Inflammatory macrophage treated with lipopolysaccharide for 1 hour (primary cell): Measurements from ENCODE around the gene DTWD1.
A peak's percentile ranks its signal among the peaks of the same experiment; 100 is the strongest.
"Not testable (repeated sequence)": the region's sequence is repeated elsewhere in the genome, so short reads cannot be mapped to it uniquely, and the experiment has no call there.

ENCODE experiments used
- DNase-seq, 2 donors: peaks; one replicate each; pipeline ENCODE4 v3.0.0-alpha.2; 2020 to 2022

DTWD1 gene, protein sequence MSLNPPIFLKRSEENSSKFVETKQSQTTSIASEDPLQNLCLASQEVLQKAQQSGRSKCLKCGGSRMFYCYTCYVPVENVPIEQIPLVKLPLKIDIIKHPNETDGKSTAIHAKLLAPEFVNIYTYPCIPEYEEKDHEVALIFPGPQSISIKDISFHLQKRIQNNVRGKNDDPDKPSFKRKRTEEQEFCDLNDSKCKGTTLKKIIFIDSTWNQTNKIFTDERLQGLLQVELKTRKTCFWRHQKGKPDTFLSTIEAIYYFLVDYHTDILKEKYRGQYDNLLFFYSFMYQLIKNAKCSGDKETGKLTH

DNA sequence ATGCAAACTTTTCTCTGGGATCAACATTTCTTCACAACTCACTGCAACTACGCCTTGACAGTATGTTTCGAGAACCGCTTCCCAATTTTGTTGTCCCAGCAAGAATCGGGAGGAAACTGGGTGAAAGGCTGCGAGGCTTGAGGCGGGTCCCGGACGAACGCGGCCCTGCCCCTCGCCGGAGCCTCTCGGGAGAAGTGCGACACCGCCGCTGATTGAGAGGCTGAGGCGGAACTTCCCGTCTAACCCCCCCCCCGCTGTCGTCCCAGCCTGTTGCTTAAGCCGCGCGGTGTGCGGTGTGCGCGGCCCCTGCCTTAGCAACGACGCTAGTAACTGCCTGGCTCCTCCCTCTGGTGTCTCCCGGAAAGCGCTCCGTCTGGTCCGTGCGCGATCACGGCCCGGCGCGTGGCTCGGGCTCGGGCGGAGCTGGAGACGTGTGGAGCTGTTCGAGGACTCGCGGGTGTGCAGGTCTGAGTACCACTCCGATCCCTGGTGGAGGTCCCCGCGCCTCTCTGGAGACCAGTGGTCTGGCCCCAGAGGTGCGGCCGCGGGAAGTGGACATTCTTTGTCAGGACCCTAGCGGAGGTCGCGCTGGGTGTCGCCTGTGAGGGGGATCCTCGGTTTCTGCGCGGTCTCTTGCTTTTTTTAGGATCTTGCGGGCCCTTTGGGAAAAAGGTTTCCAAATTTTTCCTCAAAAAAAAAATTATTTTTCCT, at the start of gene DTWD1, which contains the start of gene FAM227B:
TSS of gene DTWD1 (plus strand) at position 391 of the 711 bp plus-strand sequence. CDS start 4,120 bp downstream, outside the sequence.
TSS of gene FAM227B (minus strand) at position 161 of the 711 bp plus-strand sequence. CDS start 5,647 bp downstream, outside the sequence.
- peak; percentile 96 to 97 for DNase-seq

DNA sequence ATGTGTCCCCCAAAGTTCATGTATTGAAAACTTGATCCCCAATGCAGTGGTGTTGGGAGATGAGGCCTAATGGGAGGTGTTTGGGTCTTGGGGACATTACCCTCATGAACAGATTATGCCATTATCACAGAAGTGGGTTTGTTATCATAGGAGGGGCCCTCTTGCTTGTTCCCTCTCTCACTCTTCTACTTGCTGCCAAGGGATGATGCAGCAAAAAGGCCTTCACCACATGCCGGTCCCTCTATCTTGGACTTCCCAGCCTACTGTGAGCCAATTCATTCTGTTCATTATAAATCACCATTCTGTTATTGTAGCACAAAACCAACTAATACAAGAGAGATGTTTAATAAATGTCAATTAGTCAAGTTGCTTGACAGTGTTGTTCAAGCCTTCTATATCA, 47.4 kb upstream of the DTWD1 start:
- no peak for DNase-seq

DNA sequence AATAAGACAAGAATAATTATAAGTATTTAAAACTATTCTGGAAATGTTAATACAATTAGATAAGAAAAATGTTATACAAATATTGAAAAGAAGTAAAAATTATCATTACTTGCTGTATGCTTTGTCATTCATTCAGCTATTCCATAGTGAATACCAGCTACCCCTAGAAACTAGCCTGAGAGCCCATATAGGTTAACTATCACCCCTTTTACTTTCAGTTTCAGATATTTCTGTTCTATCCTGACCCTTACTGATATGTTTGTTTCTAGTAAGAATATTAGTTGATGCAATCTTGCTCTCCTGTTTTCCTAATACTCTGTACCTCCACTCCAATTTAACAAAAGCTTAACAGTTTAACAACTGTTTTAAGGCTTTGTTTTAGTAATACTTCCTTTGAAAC, 31.8 kb upstream of the DTWD1 start:
- no peak for DNase-seq

DNA sequence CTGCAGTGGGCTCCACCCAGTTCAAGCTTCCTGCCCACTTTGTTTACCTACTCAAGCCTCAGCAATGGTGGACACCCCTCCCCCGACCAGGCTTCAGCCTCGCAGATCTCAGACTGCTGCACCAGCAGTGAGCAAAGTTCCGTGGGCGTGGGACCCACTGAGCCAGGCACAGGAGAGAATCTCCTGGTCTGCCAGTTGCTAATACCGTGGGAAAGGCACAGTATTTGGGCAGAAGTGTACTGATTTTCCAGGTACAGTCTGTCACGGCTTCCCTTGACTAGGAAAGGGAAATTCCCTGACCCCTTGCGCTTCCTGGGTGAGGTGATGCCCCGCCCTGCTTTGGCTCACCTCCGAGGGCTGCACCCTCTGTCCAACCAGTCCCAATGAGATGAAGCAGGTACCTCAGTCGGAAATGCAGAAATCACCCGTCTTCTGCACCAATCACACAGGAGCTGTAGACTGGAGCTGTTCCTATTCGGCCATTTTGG, 28.0 kb upstream of the DTWD1 start:
- DNase-seq = not testable (repeated sequence)

DNA sequence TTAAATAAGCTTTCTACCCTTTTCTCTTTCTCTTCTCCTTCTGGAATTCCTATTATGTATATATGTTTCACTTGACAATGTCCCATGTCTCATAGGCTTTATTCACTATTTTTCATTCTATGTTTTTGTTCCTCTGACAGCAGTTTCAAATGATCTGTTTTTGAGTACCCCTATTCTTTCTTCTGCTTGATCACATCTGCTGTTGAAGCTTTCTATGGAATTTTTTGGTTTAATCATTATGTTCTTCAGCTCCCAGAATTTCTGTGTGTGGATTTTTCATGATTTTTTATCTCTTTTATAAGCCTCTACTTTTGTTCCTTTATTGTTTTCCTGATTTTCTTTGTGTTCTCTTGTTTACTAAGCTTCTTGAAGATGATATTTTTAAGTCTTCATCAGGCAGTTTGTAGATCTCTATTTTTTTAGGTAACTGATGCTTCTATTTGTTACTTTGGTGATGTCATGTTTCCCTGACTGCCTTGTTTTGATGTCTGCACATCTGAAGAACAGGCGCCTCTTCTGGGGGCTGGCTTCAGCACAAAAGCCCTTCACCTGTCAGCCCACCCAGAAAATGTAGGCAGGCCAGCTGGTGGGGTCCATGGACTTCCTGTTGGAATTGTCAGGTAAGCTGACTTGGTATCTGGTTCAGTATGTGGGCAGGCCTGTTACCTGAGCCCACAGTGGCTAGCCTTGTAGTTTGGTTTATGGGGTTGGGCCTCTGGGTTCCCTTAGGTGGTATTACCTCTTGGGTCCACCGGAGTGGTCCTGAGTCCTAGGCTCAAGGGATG, 16.0 kb upstream of the DTWD1 start:
- no peak for DNase-seq

DNA sequence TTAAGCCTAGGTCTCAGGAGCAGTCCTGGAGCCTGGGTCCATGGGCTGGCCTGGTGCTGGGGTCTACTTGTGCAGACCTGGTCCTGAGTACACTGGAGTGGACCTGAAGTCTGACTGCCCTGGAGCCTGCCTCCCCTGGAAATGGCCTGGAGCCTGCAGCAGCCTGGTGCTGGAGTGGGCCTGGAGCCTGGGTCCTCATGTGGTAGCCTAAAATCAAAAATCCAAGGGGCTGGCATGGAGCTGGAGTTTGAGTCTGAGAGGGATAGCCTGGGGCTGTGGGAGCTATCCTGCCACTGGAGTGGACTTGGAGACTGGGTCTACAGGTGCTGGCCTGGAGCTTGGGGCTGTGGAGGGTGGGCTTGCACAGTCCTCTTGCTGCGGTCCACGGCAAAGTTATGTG, 15.3 kb upstream of the DTWD1 start:
- DNase-seq = no peak

DNA sequence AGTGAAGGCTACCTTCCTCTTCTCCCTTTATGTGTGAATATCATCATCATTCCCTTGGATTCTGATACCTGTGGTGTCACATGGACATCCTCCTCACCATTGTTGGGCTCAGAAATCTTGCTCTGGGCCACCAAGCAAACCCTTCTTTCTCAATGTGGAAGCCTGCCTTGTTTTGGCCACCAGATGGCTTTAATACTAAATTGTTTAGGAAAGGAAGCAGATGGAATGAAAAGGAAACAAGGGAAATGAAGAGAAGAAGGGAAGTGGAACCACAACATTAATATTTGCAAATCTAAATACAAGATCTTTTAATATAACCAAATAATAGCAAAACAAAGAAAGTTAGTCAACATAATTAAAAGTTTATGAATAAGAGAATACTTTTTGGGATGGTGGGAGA, 14.3 kb upstream of the DTWD1 start:
- no peak for DNase-seq

DNA sequence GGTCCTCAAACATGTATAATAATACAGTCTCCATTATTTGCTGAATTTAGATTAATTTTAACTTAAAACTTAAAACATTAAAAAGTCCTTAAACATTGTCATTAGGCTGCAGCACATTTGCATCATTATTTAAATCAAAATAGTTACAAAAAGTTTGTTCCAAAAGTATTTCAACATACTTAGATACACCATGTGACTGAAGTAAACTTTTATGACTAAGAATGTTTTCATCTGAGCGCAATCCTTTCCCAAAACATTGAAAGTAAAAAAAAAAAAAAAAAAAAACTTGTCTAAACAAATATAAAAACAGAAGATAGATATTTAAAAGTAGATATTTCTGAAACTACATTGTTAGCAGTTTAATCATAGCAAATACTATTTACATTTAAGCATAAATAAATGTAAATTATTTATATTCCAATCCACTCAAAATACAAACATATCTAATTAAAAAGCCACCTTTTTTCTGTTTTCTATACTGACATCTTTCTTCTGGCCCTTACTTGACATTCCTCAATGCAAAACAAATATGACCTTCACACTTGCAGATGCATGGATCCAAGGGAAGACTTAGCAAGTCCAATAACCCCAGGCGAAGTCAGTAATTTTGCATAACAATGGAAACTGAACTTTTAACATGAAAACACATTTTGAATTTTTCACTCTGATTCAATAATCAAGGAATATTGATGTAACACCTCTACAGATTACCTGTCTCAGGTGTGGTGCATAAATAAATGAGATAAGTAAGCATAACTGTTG, 10.5 kb upstream of the DTWD1 start:
- DNase-seq = no peak

DNA sequence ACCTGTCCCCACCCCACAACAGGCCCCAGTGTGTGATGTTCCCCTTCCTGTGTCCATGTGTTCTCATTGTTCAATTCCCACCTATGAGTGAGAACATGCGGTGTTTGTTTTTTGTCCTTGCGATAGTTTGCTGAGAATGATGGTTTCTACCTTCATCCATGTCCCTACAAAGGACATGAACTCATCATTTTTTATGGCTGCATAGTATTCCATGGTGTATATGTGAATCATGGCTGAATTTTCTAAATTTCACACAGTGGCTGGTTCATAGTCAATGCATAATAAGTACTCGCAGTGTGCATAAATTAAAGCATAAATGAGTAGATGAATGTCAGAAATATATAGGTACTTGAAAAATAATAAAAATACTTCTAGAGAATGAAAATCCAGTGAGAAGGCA, 8.6 kb upstream of the DTWD1 start:
- not testable (repeated sequence) for DNase-seq

DNA sequence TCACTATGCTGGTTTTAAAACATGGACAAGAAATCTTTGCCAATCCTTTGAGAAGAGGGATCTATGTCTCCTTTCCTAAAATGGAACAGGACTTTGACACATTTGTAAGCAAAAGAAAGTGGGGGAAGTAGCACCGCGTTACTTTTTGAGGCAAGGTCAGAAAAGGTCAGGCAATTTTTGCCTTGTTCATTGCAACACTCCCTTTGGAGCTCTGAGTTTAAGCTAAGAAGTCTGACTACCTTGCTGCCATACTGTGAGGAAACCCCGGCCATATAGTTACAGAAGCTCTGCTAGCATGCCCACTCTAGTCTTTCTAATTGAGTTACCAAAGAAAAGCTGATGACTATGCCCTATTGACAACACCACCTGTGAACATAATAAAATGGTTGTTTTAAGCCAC, 1.6 kb upstream of the DTWD1 start:
- DNase-seq = peak; percentile 4 to 13

DNA sequence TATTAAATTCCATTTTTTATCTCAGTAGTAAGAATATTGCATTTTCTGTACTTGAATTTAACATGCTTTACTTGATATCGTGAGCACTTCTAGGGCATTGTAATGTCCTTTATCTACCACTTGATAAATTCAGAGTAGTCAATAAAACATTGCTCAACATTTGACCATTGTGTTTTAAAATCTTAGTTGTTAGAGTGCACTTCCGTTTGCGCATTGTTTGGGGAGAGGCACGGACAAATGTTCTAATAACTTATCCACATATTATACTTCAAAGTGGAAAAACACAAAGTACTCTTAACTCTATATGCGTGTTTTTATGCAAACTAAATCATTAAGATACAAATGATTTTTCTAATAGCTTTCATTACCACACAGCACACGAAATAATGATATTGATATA, 649 bp upstream of the DTWD1 start:
- peak; percentile 37 to 51 for DNase-seq

DNA sequence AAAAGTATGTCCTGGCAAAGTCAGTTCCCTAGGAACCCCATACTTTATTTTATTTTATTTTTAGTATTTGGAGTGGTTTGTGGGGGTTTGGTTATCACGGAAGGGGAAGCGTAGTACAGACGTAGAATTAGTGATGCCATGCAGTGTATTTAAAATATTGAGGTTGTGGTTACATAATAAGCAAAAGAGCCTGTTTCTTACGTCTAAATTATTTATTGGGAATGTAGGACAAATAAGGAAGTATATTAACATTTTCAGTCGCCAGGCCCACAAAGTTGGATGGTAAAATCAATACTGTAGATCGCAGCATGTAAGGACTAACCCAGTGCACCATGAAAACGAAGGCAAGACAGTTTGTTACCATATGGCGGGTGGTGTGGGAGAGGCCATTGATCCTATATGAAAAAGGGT, 558 bp downstream of the DTWD1 start:
- peak in 1 of 2 donors; percentile 13 for DNase-seq

DNA sequence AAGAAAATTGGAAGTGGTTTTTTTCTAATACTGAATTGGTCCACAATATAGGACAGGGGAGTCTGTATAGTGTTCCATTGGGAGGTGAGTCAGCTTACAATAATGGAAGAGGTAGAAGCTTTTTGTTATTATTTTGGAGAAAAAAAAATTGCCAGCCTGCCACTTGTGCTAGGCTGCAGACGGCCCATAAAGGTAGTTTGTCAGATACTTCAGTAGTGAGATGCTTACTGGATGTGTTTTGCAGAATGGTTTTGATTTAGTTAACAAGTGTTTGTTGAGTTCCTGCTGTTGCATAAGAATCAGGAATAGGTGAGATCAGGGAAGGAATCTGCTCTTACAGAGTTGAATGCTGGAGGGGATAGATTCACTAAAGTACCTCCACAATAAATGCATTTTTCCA, 1.0 kb downstream of the DTWD1 start:
- DNase-seq = no peak

DNA sequence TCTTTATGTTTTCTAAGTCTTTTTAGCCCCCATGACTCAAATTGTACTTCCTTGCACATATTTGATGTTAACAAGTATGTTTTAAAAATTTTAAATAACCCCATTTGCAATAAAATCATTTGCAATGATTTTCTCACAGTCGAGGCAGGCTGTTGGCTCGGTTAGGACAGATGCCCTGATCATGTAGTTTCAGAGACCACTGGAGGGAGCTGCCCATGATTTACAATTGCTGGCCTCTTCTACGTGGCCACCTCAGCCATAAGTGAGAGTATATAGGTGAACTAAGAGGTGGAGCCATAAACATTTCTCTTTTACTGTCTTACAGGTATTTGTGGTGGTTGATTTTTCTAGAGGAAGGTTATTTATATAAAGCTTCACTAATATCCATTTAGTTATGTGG, 1.7 kb downstream of the DTWD1 start:
- no peak for DNase-seq

DNA sequence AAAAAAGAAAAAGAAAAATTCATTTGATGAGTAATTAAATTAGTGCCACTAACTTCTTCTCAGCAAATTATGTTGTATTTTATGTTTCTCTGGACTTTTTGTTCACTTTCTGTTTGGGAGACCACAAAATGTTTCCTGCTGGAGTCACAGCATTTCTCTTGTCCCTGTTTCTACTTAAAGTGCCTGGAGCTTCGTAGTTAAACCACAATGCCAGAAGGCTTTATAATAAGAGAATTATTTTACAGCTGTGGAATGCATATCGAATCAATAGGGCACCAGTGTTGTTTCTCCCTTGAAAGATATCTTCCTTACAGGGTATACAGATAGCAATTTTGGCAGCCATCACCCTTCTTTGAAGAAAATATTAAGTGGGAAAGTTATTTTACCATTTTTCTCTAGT, 3.2 kb downstream of the DTWD1 start:
- no peak for DNase-seq

DNA sequence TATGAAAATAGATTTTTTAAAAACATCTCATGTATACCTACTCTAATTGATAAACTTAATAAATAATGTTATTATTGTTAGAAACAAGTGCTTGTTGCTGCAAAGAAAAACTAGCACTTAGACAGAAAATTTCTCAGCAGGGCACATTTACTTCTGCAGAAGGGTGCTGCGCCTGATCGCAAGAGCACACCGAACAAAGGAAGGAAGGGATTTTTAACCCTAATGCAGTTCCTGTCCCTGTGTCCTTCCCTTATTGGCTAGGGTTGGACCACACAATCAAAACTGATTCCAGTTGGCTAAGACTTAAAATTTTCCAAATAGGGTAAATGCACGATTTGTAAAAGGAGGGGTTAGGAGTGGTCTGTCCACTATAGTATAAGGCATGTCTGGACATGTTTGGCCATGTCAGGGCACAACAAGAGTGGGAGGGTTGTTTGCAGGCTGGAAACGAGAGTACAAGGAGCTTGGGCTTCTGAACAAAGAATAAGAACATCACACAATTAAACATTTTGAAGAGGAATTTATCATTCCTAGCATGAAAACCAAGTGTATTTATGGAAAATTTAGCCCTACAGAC, 4.7 kb downstream of the DTWD1 start:
- no peak for DNase-seq

DNA sequence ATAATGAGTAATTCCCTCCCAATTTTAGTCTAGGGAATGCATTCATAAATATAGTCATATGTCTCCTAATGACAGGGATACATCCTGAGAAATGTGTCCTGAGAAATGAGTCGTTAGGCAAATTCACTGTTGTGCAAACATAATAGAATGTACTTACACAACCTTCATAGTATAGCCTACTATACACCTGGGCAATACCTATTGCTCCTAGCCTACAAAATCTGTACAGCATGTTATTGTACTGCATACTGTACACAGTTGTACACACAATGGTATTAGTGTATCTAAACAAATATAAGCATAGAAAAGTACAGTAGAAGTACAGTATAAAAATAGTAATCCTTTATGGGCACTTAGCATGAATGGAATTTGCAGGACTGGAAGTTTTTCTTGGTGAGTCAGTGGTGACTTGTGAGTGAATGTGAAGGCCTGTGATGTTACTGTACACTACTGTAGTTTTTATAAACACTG, 6.6 kb downstream of the DTWD1 start:
- DNase-seq = no peak

DNA sequence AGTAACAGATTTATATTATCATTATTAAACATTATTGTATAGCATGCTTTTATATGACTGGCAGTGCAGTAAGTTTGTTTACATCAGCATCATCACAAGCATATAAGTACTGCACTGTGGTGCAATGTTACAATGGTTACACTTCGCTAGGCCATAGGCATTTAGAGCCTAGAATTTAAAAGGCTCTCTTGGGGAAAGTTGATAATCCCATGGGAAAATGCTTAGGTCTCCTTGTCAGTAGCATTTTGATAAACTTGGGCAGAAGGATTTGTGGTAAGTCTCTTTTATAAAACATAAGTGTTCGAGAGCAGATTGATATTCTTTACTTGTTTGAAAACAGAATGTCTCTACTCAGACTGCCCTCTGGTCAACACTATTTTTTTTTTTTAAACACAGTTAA, 7.5 kb downstream of the DTWD1 start:
- no peak for DNase-seq

DNA sequence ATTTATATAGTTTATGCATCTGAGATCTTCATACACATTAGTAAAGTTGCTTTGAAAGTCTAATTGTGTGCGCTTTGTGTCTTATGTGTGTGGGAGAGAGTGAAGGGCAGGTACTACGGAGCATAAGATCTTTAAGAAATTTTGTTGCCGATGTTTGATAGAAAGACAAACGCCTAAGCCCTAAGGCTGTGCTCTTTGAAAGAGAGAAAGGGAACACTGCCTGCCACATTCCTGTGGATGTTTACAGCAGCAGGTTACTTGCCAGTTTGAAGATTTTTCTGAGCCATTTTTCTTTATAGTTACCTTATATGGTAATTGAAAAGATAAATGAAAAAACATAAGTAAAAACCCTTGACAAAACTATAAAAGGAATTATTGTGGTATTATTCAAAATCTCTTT, 17.0 kb downstream of the DTWD1 start:
- no peak for DNase-seq

DNA sequence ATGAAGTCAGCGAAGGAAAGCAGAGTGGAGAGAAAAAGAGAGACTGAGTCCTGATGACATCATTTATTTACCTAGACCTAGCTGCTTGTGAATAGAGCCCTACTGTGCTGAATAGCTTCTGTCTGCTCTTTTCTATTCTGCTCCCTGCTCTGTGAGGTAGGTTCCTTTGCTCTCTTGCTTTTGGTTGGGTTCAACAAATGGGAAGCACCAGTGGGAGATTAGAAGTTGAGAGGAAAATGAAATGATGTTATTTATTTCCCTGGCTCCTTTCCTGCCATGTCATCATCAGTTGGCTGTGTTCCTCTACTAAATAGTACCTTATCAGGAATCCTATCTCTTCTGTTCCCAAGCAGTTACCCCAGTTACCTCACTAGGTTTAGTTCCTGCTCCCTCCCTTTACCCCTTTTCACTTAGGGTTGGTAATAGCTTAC, 23.5 kb downstream of the DTWD1 start:
- DNase-seq = no peak

DNA sequence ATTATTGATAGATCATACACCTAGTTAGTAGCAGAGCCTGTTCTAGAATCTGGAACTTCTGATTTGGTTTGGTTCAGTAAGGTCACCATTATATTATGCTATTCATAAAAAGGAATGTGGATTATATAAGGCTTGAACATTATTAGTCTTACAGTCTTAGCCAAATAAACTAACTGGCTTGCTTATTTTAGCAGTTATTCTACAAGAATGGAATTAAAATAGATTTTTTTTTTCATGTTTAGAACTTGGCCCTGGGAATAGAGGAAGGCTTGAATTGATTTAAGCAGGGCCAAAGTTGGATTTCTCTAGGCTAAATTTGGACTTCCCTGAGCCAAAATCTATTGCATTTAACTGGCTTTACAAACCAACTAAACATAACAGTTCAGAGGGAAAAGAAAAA, 24.4 kb downstream of the DTWD1 start:
- DNase-seq = no peak

DNA sequence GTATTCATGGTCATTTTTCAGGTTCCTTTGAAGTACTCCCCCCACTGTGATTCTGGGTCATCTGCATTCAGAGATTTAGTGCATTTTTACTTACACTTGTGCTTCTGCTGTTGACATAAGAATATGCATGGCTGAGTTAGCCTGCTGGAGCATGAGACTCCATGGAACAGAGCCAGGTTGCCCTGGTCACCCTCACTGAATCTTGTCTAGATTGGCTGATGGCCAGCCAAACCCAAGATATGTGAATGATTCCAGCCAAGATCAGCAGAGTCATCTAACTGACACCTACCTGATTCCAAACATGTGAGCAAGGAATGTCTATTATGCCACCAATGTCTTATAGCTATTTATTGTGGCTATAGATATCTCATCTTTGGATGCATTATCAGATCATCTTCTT, 25.1 kb downstream of the DTWD1 start:
- DNase-seq = no peak
